HG03025 (cell line): ENCODE results near the gene RAB10.
A peak's percentile ranks its signal among the peaks of the same experiment; 100 is the strongest.
"Not testable (repeated sequence)": the region's sequence is repeated elsewhere in the genome, so short reads cannot be mapped to it uniquely, and the experiment has no call there.

Experiments used
- ATAC-seq: cut with Tn5 transposase; IDR thresholded peaks from one replicate; pipeline ENCODE4 v1.9.1; 2021; ENCODE audit warnings: mild to moderate bottlenecking, moderate library complexity; ENCODE audit not compliant: unreplicated experiment, low FRiP score

Gene RAB10

GRCh38 chr2:26054598-26055348 is 20.9 kb downstream of the RAB10 start:
- no peak for ATAC-seq

- ATAC-seq, result no peak
These were observed 24.5 kb downstream of the RAB10 start for GRCh38 chr2:26058390-26058789.

GRCh38 chr2:26059542-26059941 is 25.7 kb downstream of the RAB10 start:
- no peak for ATAC-seq

- ATAC-seq, result no peak
These were observed 27.7 kb downstream of the RAB10 start for GRCh38 chr2:26061539-26061938.

- ATAC-seq, result no peak
These were observed 31.0 kb downstream of the RAB10 start for GRCh38 chr2:26064846-26065245.

- no peak for ATAC-seq
These were observed 33.5 kb downstream of the RAB10 start for GRCh38 chr2:26067186-26067974.

GRCh38 chr2:26067980-26068507 is 34.2 kb downstream of the RAB10 start:
- ATAC-seq, result no peak

GRCh38 chr2:26068602-26069298 is 34.9 kb downstream of the RAB10 start:
- peak; percentile 79 for ATAC-seq

- no peak for ATAC-seq
These were observed 36.8 kb downstream of the RAB10 start for GRCh38 chr2:26070730-26071129.

GRCh38 chr2:26072925-26073768 is 39.3 kb downstream of the RAB10 start:
- no peak for ATAC-seq

- ATAC-seq, result no peak
These were observed 39.9 kb downstream of the RAB10 start for GRCh38 chr2:26073830-26074229.

- no peak for ATAC-seq
These were observed 40.8 kb downstream of the RAB10 start for GRCh38 chr2:26074676-26075075.

GRCh38 chr2:26075173-26075572 is 41.3 kb downstream of the RAB10 start:
- no peak for ATAC-seq

- ATAC-seq, result no peak
These were observed 42.2 kb downstream of the RAB10 start for GRCh38 chr2:26076001-26076587.

- ATAC-seq, result no peak
These were observed 43.4 kb downstream of the RAB10 start for GRCh38 chr2:26077291-26077690.

- ATAC-seq, result no peak
These were observed 45.1 kb downstream of the RAB10 start for GRCh38 chr2:26078939-26079338.

GRCh38 chr2:26080356-26080755 is 46.5 kb downstream of the RAB10 start:
- no peak for ATAC-seq

GRCh38 chr2:26080925-26081324 is 47.0 kb downstream of the RAB10 start:
- ATAC-seq, result not testable (repeated sequence)

- ATAC-seq, result no peak
These were observed 47.7 kb downstream of the RAB10 start for GRCh38 chr2:26081556-26081955.

- no peak for ATAC-seq
These were observed 52.3 kb downstream of the RAB10 start for GRCh38 chr2:26086155-26086637.
